NCI-H82 treated with DMSO at 0.1 percent for 48 hours (cell line): ENCODE data around the gene SHLD3.
"Not testable (repeated sequence)": the region's sequence is repeated elsewhere in the genome, so short reads cannot be mapped to it uniquely, and the experiment has no call there.

Source experiments
- DNase-seq: peaks from one replicate; lab custom pipeline; 2025; ENCODE audit not compliant: unreplicated experiment; lab: John Stamatoyannopoulos, UW

SHLD3 gene

GRCh38 chr5:65624571-65625555 is at the start of gene SHLD3, which contains the start of gene TRAPPC13:
Gene SHLD3, plus strand, starts transcription at chr5:65625027. Its CDS starts 4,561 bp downstream, at chr5:65629588.
Gene TRAPPC13, plus strand, starts transcription at chr5:65625027. Its CDS starts 34 bp downstream, at chr5:65625061.
- DNase-seq, result peak; percentile 81

DNA sequence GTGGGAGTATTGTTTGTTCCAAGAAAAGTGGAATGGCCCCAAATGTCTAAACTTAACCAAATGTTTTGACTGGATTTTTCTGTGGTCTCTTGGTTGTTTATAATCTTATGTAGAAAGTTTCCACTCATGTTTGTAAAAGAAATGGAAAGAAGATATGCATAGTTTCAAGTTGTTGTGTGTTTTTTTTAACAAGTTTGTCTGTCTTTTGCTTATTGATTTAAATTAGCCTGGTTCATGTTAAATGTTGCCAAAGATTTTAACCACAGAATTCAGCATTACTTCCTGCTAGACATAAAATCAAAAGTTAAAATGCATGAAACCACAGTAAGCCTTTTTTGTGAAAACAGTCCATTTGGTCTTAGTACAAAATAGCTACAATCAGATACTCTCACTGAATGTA is 47.7 kb upstream of the SHLD3 start:
- no peak for DNase-seq

GRCh38 chr5:65588694-65589093 is 36.1 kb upstream of the SHLD3 start:
- no peak for DNase-seq

GRCh38 chr5:65601761-65602160 is 23.1 kb upstream of the SHLD3 start:
- not testable (repeated sequence) for DNase-seq

DNA sequence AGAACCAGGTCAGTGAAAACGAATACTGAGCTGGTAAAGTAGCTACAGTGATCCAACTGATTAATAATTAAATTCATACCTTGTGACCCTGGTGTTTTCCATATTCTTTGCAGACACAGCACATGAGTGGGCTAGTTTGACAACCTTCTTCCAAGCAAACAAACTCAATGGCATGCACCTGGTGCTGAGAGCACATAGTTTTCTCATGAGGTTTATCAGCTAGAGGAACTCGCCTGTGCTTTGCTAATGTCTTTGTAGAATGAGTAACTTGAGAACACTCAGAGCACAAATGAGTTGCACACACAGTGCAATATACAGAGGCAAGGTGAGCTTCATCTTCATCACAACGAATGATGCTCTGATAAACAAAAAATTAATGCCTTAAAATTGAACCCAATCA is 13.3 kb upstream of the SHLD3 start:
- no peak for DNase-seq

GRCh38 chr5:65612298-65612907 is 12.4 kb upstream of the SHLD3 start:
- no peak for DNase-seq

- no peak for DNase-seq
Observed at GRCh38 chr5:65620021-65620420, 4.8 kb upstream of the SHLD3 start.

DNA sequence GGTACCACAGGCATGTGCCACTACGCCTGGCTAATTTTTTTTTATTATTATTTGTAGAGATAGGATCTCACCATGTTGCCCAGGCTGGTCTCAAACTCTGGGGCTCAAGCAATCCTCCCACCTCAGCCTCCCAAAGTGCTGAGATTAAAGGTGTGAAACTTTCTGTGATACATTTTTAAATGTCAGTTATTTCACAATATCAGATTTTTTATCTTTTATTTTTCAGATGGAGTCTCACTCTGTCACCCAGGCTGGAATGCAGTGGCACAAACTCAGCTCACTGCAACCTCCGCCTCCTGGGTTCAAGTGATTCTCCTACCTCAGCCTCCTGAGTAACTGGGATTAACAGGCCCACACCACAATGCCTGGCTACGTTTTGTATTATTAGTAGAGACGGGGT is 2.9 kb upstream of the SHLD3 start:
- DNase-seq, result not testable (repeated sequence)

GRCh38 chr5:65623482-65623881 is 1.3 kb upstream of the SHLD3 start:
- DNase-seq, result no peak

DNA sequence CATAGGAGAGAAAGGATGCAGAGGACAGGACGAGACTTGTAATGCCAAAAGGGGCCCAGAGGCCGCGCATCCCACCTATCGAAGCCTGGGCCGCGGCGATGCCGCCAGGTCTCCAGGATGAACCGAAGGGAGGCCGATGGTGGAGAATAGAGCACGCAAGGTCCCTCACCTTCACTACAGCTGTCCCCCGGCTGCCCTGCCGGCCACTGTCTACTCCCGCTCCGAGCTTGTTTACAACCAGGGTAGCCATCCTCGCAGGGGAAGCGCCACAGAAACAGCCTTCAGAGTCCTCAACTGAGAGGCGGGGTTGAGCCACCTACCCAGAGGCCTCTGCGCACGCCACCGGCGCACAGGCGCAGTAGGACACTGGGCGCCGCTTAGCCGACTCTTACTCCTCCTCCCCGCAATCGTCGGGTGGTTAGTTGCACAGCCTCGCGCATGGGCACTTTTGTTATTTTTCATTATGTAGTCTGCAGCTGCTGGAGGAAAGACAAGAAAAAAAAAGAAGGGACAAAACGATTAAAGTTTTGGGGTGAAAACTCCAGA is 729 bp upstream of the SHLD3 start, which contains the start of gene TRIM23:
Gene TRIM23, minus strand, starts transcription at position 309 of the 546 bp plus-strand sequence. Its CDS starts 59 bp downstream, at position 250.
- peak; percentile 79 for DNase-seq

GRCh38 chr5:65625743-65626142 is 916 bp downstream of the SHLD3 start:
- DNase-seq, result no peak

- DNase-seq, result no peak
Observed at GRCh38 chr5:65630981-65631380, 6.2 kb downstream of the SHLD3 start.

DNA sequence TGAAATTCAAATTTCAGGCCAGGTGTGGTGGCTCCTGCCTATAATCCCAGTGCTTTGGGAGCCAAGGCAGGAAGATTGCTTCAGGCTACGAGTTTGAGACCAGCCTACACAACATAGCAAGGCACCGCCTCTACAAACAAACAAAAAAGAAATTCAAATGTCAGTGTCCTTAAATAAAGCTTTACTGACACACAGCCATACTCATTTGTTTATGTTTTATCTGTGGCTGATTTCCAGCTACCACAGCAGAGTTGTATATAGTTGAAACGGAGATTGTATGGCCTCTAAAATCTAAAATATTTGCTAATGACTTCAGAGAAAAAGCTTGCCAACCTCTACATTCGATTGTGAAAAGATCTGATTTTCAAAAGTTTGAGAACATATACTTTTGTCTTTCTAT is 15.4 kb downstream of the SHLD3 start:
- DNase-seq, result no peak

- no peak for DNase-seq
Observed at GRCh38 chr5:65646938-65647337, 22.1 kb downstream of the SHLD3 start.

DNA sequence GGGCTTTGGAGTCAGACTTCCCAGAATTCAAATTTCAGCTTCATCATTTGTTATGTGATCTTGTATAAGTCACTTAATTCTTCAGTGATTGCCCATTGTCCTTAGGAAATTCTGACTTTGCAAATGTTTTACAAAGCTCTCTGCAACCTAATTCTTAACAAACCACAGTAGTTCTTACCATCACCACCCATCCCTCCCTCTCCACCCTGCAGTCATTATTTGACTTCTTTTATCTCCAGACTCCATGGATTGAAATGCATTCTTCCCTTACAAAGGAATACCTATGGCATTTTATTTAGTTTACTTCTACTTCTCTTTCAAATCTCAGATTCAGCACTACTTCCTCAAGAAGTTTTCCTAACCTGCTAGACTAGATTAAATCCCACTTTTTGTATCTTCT is 23.1 kb downstream of the SHLD3 start:
- DNase-seq, result no peak

GRCh38 chr5:65651144-65651543 is 26.3 kb downstream of the SHLD3 start:
- DNase-seq, result no peak

GRCh38 chr5:65654713-65655112 is 29.9 kb downstream of the SHLD3 start:
- DNase-seq, result no peak

- no peak for DNase-seq
Observed at GRCh38 chr5:65663804-65664521, 39.1 kb downstream of the SHLD3 start.

GRCh38 chr5:65668696-65669095 is 43.9 kb downstream of the SHLD3 start:
- no peak for DNase-seq

DNA sequence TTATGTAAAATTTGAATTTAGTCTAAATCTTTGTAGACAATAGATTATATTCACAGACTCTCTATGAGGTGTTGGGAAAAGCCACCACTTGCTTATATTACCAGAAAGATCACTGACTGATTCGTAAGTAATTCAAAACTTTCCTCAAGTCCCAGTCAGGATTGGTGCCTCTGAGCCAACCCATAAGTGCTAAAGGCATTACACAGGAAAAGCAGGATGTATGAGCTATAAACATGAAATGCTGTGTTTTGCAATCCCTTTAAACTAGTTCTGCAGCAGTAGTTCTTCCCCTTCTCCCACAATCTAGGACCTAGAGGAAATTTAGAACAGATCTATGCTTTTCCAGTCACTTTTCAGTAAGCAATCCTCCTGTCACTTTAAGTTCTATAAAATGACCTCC is 48.0 kb downstream of the SHLD3 start:
- no peak for DNase-seq

- DNase-seq, result no peak
Observed at GRCh38 chr5:65674749-65675148, 49.9 kb downstream of the SHLD3 start.
